Uterus (tissue), 2 donors: Measurements from ENCODE around the gene CCDC106.

Experiments used
- POLR2A ChIP-seq, 2 donors: fragments of 450-650 bp; IDR thresholded peaks; one replicate each; pipeline ENCODE4 v1.6.1; 2016; ENCODE audit warnings: antibody characterized with exemption in 2 of 2, mild to moderate bottlenecking in 1 of 2, moderate library complexity in 1 of 2
- TF ChIP-seq, protein P1 (sequence below), 4 experiments: fragments of 200-600 bp in 2 of 4; fragments of 450-650 bp in 2 of 4; sonication (generic) in 2 of 4; IDR thresholded peaks; one replicate each; pipeline ENCODE4 v1.5.1; 2016 to 2019; ENCODE audit warnings: antibody characterized with exemption in 4 of 4, mild to moderate bottlenecking in 2 of 4, moderate library complexity in 1 of 4

DNA sequence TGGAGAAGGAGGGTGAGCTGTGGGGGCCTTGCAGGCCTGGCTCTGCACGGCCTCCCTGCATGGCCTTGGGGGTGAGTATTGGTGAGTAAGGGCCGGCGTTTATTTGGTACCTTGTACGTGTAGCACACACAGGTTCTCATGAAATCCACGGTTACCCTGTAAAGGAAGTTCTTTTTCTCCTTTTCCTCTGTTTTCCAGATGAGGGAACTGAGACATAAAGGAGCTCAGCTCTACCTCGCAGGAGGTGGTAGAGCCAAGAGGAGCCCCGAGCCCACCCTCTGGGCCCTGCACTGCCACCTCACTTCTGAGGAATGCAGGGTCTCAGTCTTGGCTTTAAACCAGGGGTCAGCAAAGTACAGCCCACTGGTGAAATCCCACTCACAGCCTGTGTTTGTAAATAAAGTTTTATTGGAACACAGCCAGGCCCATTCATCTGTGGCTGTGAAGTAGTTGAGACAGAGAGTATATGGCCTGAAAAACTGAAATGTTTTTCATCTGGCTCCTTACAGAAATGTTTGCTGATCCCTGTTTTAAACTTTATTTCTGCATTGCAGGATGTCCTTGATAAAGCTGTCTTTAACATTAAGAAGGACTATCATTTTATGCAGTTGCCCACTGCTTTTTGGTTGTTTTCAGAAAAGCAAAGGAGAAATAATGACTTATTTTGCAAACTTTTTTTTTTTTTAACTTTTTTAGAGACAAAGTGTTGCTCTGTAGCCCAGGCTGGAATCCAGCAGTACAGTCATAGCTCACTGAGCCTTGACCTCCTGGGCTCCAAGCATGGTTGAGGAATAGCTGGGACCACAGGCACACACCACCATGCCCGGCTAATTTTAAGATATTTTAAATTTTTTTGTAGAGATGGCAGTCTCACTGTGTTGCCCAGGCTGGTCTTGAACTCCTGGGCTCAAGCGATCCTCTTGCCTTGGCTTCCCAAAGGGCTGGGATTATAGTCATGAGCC is 33.4 kb downstream of the CCDC106 start:
- no peak for TF ChIP-seq POLR2A (IDR thresholded peaks at IDR 0.05)
- TF ChIP-seq, protein P1, sequence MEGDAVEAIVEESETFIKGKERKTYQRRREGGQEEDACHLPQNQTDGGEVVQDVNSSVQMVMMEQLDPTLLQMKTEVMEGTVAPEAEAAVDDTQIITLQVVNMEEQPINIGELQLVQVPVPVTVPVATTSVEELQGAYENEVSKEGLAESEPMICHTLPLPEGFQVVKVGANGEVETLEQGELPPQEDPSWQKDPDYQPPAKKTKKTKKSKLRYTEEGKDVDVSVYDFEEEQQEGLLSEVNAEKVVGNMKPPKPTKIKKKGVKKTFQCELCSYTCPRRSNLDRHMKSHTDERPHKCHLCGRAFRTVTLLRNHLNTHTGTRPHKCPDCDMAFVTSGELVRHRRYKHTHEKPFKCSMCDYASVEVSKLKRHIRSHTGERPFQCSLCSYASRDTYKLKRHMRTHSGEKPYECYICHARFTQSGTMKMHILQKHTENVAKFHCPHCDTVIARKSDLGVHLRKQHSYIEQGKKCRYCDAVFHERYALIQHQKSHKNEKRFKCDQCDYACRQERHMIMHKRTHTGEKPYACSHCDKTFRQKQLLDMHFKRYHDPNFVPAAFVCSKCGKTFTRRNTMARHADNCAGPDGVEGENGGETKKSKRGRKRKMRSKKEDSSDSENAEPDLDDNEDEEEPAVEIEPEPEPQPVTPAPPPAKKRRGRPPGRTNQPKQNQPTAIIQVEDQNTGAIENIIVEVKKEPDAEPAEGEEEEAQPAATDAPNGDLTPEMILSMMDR (IDR thresholded peaks at IDR 0.05): no peak
